ENCODE measurements around the gene SRL.

SRL gene

DNA sequence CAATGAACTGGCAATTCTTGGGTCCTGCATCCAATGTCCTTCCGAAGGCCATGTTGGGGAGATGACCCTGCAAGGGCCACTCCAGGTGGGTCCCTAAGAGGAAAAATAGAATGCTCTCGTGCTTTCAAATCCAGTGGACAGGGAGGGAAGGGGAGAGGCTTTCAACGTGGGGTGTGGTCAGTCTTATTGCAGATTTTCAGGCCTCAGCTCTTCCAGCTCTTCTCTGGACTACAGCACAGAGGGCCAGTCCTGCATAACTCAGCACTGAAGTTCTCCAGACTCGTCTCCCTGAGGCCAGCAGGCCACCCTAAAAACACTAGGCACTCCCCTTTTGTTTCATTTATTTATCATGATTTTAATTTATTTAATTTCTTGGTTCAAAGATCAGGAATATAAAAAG, 43.1 kb downstream of the SRL start:
- no peak for DNase-seq

DNA sequence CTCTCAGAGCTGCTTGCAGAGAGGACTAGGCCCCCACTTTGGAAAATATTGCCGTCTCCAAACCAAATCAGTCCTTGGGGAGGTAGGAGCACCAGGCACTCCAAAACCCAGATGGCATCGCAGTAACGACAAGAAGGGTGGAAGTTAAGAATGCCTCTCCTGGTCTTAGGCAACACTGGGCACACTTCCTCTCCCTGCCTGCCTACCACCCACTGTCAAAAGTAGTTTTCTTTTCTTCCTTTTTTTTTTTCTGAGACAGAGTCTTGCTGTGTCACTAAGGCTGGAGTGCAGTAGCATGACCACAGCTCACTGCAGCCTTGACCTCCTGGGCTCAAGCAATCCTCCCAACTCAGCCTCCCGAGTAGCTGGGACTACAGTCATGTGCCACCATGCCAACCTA, 47.2 kb downstream of the SRL start:
- DNase-seq: no peak

DNA sequence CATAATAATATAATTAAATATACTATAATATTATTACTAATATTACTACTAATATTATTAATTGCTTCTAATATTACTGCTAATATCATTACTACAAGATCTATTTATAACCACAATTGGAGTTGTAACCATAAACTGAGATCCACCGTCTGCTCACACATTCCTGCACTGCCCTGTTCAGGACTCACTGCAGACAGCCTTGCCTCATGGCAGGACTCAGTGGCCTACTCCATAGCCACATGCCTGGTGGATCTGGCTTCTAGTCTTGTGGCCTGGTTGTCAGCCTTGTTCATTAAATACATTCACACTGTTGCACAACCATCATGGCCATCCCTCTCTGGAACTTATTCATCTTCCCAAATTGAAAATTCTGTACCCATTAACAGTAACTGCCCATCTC, 48.0 kb downstream of the SRL start:
- no peak for DNase-seq

DNA sequence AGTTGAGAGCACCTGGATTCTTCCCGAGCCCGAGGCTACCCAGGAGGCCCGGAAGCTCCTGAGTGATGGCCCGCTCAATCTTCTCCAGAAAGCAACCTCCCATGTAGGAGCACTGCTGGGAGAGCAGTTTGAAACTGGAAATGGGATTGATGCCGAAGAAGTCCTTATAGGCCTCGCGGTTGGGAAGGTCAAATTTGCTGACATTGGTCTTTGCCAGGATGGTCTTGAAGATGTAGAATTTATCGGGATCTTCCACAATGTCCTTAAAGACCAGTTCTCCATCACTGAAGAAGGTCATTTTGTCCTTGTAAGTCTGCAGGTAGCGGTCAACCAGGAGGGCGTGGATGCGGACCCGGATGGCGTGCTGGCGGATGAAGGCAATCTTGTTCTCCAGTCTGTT, 49.7 kb downstream of the SRL start:
- no peak for DNase-seq

DNA sequence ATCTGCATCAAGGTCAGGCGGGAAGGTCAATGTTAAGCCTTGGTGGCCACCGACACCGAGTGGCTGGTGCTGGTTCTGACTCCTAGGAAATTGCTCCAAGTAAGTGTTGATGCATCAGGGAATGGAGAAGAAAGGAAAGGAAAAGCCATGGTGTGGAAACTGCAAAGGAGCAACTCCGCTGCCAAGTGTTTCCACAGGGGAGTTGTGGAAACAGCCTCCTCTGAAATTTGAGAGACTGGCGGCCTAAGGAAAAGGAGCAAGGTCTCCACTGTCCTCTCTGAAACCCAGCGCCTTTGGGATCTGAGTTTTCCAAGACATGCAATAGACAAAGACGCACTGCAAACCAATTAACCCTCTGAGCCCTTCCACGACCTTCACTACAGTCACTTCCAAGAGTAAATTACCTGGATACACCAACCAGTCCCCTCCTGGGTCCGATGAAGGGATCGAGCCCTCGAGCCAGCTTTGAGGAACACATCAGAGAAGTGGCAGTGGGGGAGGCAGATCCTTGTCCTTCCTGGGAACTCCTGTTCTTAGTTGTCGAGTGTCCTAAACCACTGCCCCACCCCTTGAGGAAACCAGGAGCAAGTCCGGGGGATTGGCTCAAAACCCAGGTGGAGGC, 51.1 kb downstream of the SRL start:
- no peak for DNase-seq

DNA sequence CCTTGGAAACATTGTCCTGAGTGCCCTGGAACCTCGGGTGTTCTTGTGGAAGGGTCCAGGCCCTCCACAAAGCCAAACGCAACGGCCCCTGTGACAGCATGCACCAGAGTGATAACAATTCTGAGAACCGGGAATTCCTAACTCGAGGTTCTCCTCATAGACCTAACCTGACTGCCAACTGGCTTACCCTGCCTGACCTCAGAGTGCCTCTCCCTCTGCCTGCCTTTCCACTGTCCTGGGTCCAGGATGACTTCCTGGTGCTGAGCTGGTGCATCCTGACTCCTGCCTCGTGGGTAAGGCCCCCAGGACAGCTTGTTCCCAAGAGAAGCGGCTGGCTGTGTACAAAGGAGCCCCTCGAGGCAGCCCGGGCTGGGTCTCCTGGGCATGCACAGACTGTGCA, 51.8 kb downstream of the SRL start:
- DNase-seq: no peak

DNA sequence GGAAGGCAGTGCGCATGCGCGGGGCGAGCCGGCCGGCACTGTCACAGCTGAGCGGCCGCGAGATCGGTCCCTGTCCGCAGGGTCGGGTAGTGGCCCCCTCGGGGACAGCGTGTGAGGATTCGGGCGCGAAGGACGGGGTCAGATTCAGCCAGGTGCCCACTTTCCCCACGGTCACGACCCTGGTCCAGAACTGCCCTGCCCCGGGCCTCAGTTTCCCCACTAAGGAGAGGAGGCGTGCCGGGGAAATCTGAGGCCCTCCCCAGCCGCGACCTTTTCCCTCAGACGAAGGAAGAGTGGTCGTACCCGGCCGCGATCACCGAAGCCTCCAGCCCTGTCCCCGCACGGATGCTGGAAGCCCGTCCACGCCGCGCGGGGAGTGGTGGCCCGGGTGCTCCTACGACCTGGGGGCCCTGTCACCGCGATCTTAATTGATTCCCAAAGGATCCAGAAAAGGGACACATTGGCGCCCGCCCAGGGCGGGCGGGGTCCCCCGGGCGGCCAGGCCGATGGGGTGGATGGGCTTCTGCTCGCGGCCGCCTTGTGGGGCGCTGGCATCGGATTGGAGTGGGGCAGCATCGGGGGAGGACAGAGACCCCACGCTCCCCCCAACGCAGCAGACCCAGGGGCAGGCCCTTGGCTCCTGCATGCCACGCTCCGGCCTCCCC, 57.7 kb downstream of the SRL start:
- no peak for DNase-seq

DNA sequence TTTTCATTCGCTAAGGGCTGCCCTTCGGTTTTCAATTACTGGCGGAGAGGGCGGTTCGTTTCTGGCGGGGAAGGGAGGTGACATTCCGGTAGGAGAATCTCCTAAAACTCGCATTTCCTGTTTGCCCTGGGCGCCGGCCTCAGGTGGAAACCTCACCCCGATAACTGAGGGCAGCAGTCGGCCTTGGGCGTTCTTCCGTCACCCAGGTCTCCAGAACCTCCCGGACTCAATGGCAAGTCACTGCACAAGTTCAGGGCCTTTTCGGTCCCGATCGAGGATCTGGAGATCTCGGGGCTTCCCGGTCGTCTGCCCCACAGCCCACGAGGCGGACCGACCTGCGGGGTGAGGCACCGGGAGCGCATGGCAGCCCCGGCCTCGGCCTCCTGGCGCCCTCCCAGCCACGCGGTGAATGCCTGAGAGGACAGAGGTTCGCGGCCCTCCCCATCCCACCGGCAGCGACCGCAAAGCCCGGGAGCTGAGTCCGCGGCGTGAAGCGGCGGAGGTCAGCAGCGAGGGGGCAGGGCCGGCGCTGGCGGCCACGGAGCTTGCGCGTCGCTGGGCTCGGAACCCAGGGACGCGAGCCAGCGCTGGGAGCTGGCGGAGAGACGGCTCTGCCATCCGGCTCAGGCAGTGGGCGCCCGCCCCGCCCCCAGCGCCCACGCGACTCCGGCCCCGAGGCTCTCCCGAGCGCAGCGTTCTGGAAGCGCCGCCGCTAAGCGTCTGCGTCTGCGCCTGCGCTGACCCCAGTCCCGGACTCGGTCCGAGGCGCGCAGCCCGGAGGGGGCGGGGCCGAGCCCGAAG, 58.4 kb downstream of the SRL start:
- peak; percentile 97 for DNase-seq

DNA sequence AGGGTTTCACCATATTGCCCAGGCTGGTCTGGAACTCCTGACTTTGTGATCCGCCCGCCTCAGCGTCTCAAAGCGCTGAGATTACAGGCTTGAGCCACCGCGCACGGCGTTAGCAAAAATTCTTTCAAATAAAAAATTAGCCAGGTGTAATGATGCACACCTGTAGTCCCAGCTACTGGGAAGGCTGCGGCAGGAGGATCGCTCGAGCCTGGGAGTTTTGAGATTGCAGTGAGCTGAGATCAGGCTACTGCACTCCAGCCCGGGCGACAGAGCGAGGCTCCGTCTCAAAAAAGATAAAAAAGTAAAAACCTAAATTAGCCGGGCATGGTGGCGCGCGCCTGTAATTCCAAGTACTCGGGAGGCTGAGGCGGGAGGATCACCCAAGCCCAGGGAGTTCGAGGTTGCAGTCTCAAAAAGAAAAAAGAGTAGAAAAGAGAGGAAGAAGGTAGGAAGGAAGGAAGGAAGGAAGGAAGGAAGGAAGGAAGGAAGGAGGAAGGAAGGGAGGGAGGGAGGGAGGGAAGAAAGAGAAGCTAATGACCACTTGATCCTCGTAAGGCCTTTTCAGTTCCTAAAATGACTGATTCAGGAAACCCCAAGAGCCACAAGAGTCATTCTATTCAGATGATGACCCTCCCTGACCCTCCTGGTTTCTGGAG, 59.2 kb downstream of the SRL start:
- DNase-seq: no peak

DNA sequence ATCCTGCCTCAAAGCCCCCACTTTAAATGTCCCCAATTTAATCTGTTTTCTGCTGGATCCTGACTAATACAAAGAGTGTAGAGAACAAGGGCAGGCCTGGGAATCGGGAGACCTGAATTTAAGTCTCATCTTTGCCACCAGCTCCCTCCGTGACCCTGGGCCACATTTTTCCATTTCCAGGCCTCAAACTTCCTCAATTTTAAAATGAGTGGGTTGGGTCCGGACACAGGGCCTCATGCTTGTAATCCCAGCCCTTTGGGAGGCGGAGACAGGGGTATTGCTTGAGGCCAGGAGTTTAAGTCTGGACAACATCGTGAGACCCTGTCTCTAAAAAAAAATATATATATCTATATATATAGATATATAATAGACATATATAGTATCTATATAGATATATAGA, 61.4 kb downstream of the SRL start:
- no peak for DNase-seq

DNA sequence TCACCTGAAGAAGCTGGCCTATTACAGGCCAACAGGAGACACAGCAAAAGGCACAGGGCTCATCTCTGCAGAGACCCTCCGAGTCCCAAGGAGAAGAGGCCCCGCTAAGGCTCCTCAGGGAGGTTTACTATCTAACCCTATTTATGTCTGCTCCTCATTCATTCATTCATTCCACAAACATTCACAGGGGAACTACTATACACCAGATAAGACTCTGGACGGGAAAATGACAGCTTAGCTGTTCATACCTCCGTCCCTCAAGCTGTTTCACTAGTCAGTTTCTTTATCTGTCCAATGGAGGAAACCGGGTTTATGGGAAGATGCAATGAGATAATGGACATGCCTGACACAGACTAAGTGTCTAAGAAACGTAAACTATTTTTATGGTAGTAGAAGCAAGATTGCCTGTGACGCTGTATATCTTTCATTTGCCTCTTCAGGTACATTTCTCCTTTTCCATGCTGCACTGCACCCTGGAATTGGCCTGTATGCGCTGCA, 62.1 kb downstream of the SRL start:
- no peak for DNase-seq

DNA sequence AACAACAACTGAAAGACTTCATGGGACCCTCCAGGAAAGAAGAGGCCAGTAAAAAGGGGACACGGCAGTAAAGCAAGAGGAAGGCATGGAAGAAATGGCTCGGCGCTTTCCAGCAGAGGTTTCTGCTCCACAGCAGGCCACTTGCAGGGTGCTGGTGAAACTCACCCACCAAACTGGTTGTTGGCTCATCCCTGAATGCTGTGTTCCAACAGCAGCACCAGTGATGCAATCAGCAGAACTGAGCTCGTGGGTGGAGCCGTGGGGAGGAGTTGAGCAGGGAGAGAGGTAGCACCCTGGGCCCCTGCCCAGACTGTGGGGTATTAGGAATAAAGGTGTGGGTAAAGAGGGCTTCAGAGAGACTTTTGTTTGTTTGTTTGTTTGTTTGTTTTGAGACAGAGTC, 62.9 kb downstream of the SRL start:
- no peak for DNase-seq

DNA sequence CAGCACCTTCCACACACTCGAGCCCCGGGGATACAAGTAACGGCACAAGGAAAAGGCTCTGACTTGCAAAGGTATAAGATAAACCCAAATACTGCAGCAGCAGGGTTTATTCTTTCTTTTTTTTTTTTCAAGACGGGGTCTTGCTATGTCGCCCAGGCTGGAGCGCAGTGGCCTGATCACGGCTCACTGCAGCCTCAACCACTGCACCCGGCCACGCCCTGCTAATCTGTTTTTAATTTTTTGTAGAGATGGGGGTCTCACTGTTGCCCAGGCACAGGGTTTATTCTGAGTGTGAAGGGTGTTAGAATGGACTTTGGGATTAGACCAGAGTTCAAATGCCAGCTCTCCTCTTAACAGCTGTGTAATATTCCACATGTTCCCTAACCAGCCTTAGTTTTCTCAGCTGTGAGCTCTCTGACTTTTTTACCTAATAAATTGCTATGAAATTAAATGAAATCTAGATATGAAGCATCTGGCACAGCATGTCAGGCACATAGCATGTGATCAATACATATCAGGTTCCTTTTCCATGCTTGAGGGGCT, 63.3 kb downstream of the SRL start:
- DNase-seq: no peak

DNA sequence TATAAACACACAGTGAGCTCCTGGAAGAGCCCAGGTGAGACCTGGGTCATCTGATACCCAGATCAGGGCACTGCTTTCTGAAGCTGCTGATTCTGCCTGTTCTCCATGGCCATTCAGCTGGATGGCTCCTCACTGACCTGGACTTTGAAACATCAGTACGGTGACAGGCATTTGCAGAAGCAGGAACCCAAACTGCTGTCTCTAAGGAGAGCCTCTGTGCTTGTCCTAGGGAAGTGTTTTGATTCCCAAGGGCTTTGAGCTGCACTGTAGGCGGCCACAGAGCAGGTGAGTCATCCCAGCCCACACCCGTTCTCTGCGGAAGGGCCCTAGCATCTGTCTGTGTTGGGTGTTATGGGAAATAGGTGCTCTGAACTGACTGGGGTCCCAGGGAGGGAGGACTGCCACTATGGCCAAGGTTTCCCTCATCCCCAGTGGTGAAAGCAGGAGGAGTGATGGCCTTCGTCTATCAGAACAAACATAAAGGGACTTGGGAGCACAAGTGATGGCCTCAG, 64.9 kb downstream of the SRL start:
- no peak for DNase-seq

DNA sequence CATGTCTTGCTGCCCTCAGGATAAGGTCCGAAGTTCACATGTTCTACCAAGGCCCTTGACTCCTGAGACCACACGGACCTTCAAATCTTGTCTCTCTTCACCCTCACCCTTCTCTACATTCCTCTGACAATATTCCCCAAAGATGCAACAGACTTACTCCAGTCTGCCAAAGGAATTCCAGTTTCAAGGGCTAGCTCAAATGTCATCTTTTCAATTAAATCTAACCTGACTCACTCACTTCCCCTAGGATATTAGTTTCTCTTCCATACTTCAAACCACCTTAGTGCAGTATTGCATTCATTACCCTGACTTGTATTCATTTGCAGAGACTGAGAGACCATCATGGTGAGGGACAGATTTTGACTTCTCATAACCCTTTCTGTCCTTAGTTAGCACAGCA, 66.0 kb downstream of the SRL start:
- no peak for DNase-seq

DNA sequence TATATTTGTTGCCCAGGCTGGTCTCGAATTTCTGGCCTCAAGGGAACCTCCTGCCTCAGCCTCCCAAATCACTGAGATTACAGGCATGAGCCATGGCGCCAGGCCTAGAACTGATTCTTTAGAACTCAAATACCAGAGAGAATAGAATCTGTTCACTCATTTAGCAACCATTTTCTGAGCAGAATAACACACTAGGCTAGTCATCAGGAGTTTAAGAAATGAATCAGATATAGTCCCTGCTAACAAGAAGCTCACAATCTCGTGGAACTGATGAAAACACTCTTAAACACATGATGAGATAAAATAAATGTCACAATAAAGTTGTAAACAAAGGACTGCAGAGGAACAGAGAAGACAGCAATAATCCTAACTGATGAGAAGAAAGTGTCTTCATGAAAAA, 69.8 kb downstream of the SRL start:
- no peak for DNase-seq

DNA sequence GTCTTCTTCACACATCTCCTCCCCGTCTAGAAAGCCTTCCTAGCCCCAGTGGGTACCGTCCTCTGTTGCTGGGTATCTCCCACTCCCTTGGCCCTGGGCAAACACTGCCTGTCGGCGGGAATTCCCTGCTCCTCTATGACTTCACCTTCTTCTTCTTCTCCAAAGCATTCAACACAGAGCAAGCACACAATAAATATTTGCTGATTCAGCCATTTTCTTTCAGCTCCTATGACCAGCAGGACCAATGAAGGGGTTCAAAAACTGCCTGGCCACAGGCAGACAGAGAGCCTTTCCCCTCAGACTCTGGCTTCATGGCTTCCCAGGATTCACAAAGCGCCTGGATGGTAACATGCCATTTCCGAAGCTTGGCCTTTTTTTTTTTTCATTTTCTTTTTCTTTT, 72.5 kb downstream of the SRL start:
- DNase-seq: no peak

DNA sequence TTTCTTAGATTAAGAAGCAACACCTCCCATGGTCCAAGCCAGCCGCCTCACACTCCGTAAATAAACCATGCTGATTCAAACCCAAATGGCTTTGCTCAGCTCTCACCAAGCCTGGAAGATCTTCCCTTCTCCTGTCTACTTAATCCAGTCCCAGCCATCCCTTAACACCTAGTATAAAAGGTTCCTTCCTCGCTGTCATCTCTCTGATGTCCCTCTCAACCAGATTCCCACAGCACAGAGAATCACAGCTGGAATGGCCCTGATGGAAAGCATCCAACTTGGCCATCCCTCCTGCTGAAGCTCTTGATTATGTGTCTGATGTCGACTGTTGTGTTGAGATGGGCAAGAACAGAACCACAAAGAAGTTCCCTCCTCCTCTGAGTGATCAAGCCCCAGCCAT, 75.1 kb downstream of the SRL start:
- DNase-seq: no peak

DNA sequence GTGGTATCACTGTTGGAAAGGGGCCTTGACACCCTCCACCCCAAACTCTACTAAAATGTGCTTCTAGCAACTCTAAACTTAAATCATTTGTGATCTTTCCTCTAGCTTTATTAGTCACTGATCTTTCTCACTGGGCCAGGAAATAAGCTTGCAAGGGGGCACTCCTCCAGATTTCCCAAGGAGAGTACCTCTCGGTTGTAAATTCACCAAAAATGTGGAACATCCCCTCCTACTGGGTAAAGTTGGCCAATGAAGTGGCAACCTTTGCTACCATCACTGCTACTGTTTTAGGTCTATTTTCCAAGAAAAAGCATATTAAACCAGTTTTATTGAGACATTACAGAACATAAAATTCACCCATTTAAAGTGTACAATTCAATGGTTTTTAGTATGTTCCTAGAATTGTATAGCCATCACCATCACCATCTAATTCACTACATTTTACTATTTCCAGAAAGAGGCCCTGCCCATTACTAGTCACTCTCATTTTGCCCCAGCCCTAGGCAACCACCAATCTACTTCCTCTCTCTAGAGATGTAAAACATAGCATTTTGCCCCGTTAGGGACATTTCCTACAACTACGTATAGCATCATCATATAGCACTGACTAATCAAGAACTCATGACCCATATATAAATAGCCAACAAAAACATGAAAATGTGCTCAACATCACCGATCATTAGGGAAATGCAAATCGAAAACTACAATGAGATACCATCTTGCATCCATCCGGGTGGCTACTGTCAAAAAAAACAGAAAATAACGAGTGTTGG, 81.0 kb downstream of the SRL start:
- DNase-seq: no peak

DNA sequence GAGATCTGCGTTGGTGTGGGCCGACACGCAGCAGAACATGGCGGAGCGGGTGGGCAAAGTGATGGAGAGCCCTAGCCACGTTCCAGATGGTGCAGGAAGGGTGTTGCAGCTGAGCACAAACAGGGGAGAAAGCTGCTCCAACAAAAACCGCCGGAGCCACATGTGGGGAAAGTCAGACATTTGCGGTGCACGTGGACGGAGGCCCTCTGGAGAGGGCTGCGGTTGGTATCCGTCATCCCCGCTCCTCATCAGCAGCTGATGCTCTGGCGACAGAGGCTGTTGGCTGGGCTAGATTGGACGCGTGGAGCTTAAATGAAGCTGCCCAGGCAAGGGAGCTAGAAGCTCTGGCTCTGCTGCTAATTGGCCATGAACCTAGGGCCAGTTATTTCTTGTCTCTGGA, 82.2 kb downstream of the SRL start:
- no peak for DNase-seq

DNA sequence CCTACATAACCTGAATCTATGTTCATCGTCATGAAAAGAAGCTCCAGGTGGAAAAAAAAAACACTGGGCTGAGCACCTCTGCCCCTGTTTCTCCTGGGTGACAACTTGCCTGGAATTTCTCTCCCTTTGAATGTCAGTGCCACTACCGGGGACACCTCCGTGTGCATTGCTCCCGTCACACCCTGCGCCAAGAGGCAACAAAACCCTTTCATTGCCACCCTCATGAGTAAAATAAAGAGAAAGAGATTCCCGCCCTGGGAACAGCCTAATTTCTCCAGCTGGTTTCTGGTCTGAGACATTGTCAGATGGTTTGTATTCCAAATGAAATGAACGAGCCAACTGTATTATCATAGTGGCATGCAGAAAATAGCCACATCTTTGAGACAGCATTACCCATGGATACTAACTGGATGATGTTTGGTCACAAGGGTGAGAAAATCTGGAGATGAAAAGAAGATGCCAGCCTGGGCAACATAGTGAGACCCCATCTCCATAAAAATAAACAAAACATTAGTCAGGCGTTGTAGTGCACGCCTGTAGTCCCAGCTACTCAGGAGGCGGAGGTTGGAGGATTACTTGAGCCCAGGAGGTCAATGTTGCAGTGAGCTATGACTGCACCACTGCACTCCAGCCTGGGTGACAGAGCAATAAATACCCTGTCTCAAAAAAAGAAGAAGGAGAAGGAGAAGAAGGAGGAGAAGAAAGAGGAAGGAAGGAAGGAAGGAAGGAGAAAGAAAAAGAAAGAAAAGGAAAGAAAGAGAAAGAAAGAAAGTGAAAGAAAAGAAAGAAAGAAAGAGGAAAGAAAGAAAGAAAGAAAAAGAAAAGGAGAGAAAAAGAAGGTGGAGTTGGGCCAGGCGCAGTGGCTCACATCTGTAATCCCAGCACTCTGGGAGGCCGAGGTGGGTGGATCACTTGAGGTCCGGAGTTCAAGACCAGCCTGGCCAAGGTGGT, 83.5 kb downstream of the SRL start:
- no peak for DNase-seq
